HepG2 (cell line): ENCODE measurements around the gene FFAR1. TPM values are rescaled to one million over a fixed set of nuclear protein-coding genes. Genes with fewer than 3 reads are reported as not detected.
A peak's percentile ranks its signal among the peaks of the same experiment; 100 is the strongest.

Experiments used
- ATAC-seq: fragments of 200-7000 bp; cut with Tn5 transposase; 3 replicates; pipeline ENCODE4 v1.9.1; 2020; ENCODE audit warnings: mild to moderate bottlenecking, moderate library complexity
- BruUV-seq: library from RNA; stranded (reverse); fragments of 400-500 nt; replicated peaks from 2 replicates; lab custom pipeline; 2021; lab: Mats Ljungman, UMichigan
- CTCF ChIA-PET: fragments of 300-600 bp; formaldehyde crosslinking; extraction: SDS; loops from one replicate; lab custom pipeline; 2021; ENCODE audit warnings: low total read pairs, inconsistent platforms, low intra/inter-chr PET ratio; lab: Yijun Ruan, JAX
- POLR2A ChIA-PET: fragments of 350-600 bp; sonication (Branson Sonifier 250); formaldehyde crosslinking; loops from one replicate; lab custom pipeline; 2020; ENCODE audit warnings: antibody characterized with exemption, inconsistent platforms; lab: Yijun Ruan, JAX
- DNase-seq: peaks from one replicate; pipeline ENCODE4 v3.0.0-alpha.2; 2015; ENCODE audit warnings: low spot score
- FAIRE-seq: peaks from 3 replicates; lab custom pipeline; 2011; peaks lifted over from hg19 to GRCh38; lab: Jason Lieb, UNC
- H2AFZ ChIP-seq: one replicate; pipeline ENCODE4 v1.6.1; 2011; ENCODE audit warnings: low read length, inconsistent platforms
- H3K27ac ChIP-seq: fragments of 300-600 bp; 3 replicates; pipeline ENCODE4 v1.8.0; 2011; ENCODE audit warnings: mixed run types, mild to moderate bottlenecking, mixed read lengths, low read length, inconsistent platforms; ENCODE audit not compliant: insufficient read depth; ENCODE audit errors: extremely low read length
- H3K27me3 ChIP-seq, 2 experiments: fragments of 200-600 bp in 1 of 2; 2 replicates in 1 of 2; 3 replicates in 1 of 2; pipeline versions ENCODE4 v1.6.0 to v1.8.0; 2011; ENCODE audit warnings: low read length in 2 of 2, mild to moderate bottlenecking in 2 of 2, moderate library complexity in 2 of 2, inconsistent platforms in 1 of 2; ENCODE audit not compliant: insufficient read depth in 2 of 2, control insufficient read depth in 1 of 2
- H3K36me3 ChIP-seq, 2 experiments: fragments of 200-600 bp in 1 of 2; replicated peaks in 1 of 2; 2 replicates in 1 of 2; 3 replicates in 1 of 2; pipeline versions ENCODE4 v1.5.1 to v1.8.0; 2011; ENCODE audit warnings: low read length in 2 of 2, inconsistent platforms in 1 of 2; ENCODE audit not compliant: insufficient read depth in 2 of 2, control insufficient read depth in 1 of 2
- H3K4me1 ChIP-seq: 2 replicates; pipeline ENCODE4 v1.5.1; 2012; ENCODE audit warnings: low read length, inconsistent platforms; ENCODE audit not compliant: insufficient read depth
- H3K4me2 ChIP-seq: 2 replicates; pipeline ENCODE4 v1.6.0; 2011; ENCODE audit warnings: low read depth, low read length, inconsistent platforms
- H3K4me3 ChIP-seq, 3 experiments: fragments of 200-600 bp in 1 of 3; sonication (generic), shearing (Covaris generic) in 1 of 3; replicated peaks in 1 of 3; 2 replicates each; pipeline ENCODE4 v1.5.1; 2011 to 2016; ENCODE audit warnings: low read length in 3 of 3, inconsistent platforms in 2 of 3, low read depth in 2 of 3, mild to moderate bottlenecking in 2 of 3, control low read depth in 1 of 3, mixed read lengths in 1 of 3; ENCODE audit not compliant: insufficient read depth in 1 of 3
- H3K79me2 ChIP-seq: one replicate; pipeline ENCODE4 v1.6.1; 2011; ENCODE audit warnings: low read length, inconsistent platforms; ENCODE audit not compliant: insufficient read depth
- H3K9ac ChIP-seq: 2 replicates; pipeline ENCODE4 v1.6.0; 2011; ENCODE audit warnings: mild to moderate bottlenecking, low read depth, low read length, inconsistent platforms; ENCODE audit not compliant: insufficient read depth
- H3K9me3 ChIP-seq: 2 replicates; pipeline ENCODE4 v1.5.1; 2012; ENCODE audit warnings: mild to moderate bottlenecking, low read length
- H4K20me1 ChIP-seq: 2 replicates; pipeline ENCODE4 v1.6.0; 2011; ENCODE audit warnings: inconsistent platforms, mild to moderate bottlenecking, low read length, moderate library complexity; ENCODE audit not compliant: insufficient read depth
- CREM ChIP-seq, 2 experiments: sonication (generic) in 1 of 2; formaldehyde crosslinking in 1 of 2; IDR thresholded peaks; 2 replicates each; pipeline versions ENCODE4 v1.4.0 to v1.6.1; 2016 to 2020; ENCODE audit warnings: antibody characterized with exemption in 1 of 2, mild to moderate bottlenecking in 1 of 2, missing genetic modification reagents in 1 of 2
- EZH2 ChIP-seq: conservative IDR thresholded peaks from 2 replicates; pipeline ENCODE4 v1.6.1; 2012; ENCODE audit warnings: mild to moderate bottlenecking, low read depth, low read length, moderate library complexity
- FOSL2 ChIP-seq: sonication (generic); formaldehyde crosslinking; IDR thresholded peaks from 2 replicates; pipeline ENCODE4 v1.4.0; 2020; ENCODE audit warnings: missing genetic modification reagents
- HDAC1 ChIP-seq: sonication (generic); formaldehyde crosslinking; IDR thresholded peaks from 2 replicates; pipeline ENCODE4 v1.5.1; 2020; ENCODE audit warnings: mild to moderate bottlenecking, missing genetic modification reagents
- ISL2 ChIP-seq: sonication (generic); formaldehyde crosslinking; IDR thresholded peaks from 2 replicates; pipeline ENCODE4 v1.5.0; 2020; ENCODE audit warnings: missing genetic modification reagents
- JUN ChIP-seq: sonication (generic); formaldehyde crosslinking; IDR thresholded peaks from 2 replicates; pipeline ENCODE4 v1.4.0; 2020; ENCODE audit warnings: mild to moderate bottlenecking, missing genetic modification reagents
- JUNB ChIP-seq: sonication (generic); formaldehyde crosslinking; IDR thresholded peaks from 2 replicates; pipeline ENCODE4 v1.8.0; 2022; ENCODE audit warnings: missing genetic modification reagents, mild to moderate bottlenecking, borderline replicate concordance
- PPARG ChIP-seq: conservative IDR thresholded peaks from 2 replicates; pipeline ENCODE4 v1.6.1; 2016; ENCODE audit warnings: missing biosample characterization, missing genetic modification reagents
- SALL1 ChIP-seq: sonication (generic); formaldehyde crosslinking; IDR thresholded peaks from 2 replicates; pipeline ENCODE4 v1.8.0; 2022; ENCODE audit warnings: mild to moderate bottlenecking, missing genetic modification reagents
- SOX6 ChIP-seq, 2 experiments: fragments of 450-650 bp in 1 of 2; sonication (generic) in 1 of 2; formaldehyde crosslinking in 1 of 2; IDR thresholded peaks; 2 replicates each; pipeline versions ENCODE4 v1.4.0 to v1.6.1; 2017 to 2020; ENCODE audit warnings: antibody characterized with exemption in 1 of 2, mild to moderate bottlenecking in 1 of 2, missing genetic modification reagents in 1 of 2
- TBL1XR1 ChIP-seq: fragments of 150-350 bp; IDR thresholded peaks from 2 replicates; pipeline ENCODE4 v1.6.1; 2014; ENCODE audit warnings: borderline replicate concordance, low read length; ENCODE audit not compliant: partially characterized antibody
- ZNF331 ChIP-seq: sonication (generic); formaldehyde crosslinking; IDR thresholded peaks from 2 replicates; pipeline ENCODE4 v1.4.0; 2020; ENCODE audit warnings: missing genetic modification reagents
- ZNF543 ChIP-seq: sonication (generic); formaldehyde crosslinking; IDR thresholded peaks from 2 replicates; pipeline ENCODE4 v1.4.0; 2020; ENCODE audit warnings: mild to moderate bottlenecking, missing genetic modification reagents
- ZNF747 ChIP-seq: sonication (generic); formaldehyde crosslinking; IDR thresholded peaks from 2 replicates; pipeline ENCODE4 v1.8.1; 2023; ENCODE audit warnings: missing genetic modification reagents, mild to moderate bottlenecking, borderline replicate concordance
- WGBS: methylation state at CpG from one replicate; pipeline ENCODE4 v1.1.6; 2017; ENCODE audit warnings: low lambda C conversion rate; 5-methylcytosine and 5-hydroxymethylcytosine counted together
- in situ Hi-C: cut with HindIII; loops from 2 replicates; pipeline ENCODE4 v1.10.0; 2017; ENCODE audit warnings: low pct_unique_long_range_greater_than_20kb; ENCODE audit not compliant: extremely low pct_ligation_motif_present
- intact Hi-C: fragments of 100-400 bp; cut with micrococcal nuclease; formaldehyde crosslinking; loops from one replicate; pipeline ENCODE4 v1.10.0; 2022; ENCODE audit not compliant: unreplicated experiment
- polyA plus RNA-seq, 8 experiments: library from polyadenylated mRNA; depleted of rRNA in 3 of 8; stranded (reverse) in 7 of 8; unstranded in 1 of 8; fragments of >200 nt; fragmentation: Illumina TruSeq in 4 of 8; extraction: Trizol in 4 of 8; gene quantifications; 2 replicates each; pipeline versions ENCODE4 v1.2.1 to v1.2.3, GENCODE V29; 2011 to 2016; ENCODE audit warnings: low read depth in 4 of 8, missing spikeins in 1 of 8, mixed read lengths in 1 of 8; ENCODE audit not compliant: insufficient read depth in 1 of 8
- total RNA-seq, 5 experiments: library from RNA; depleted of rRNA; stranded (reverse); fragments of >200 nt; fragmentation: Illumina TruSeq; extraction: Trizol; gene quantifications; 2 replicates each; pipeline ENCODE4 v1.2.3, GENCODE V29; 2016; ENCODE audit warnings: low read depth in 1 of 5
- TF ChIP-seq, protein P1 (sequence below): sonication (generic); formaldehyde crosslinking; conservative IDR thresholded peaks from 2 replicates; pipeline ENCODE4 v1.4.0; 2020; ENCODE audit warnings: mild to moderate bottlenecking, missing genetic modification reagents, moderate library complexity
- TF ChIP-seq, protein P2 (sequence below): sonication (generic); formaldehyde crosslinking; IDR thresholded peaks from 2 replicates; pipeline ENCODE4 v1.8.0; 2022; ENCODE audit warnings: missing genetic modification reagents, mild to moderate bottlenecking, moderate library complexity, borderline replicate concordance
- TF ChIP-seq, protein P3 (sequence below): sonication (generic); formaldehyde crosslinking; conservative IDR thresholded peaks from 2 replicates; pipeline ENCODE4 v1.4.0; 2020; ENCODE audit warnings: missing genetic modification reagents

The FFAR1 gene
- total and polyA plus RNA-seq, 2 of the 13 experiments (the other 11 are each of a cell fraction or from before 2014, with no cell fraction given): not detected

DNA sequence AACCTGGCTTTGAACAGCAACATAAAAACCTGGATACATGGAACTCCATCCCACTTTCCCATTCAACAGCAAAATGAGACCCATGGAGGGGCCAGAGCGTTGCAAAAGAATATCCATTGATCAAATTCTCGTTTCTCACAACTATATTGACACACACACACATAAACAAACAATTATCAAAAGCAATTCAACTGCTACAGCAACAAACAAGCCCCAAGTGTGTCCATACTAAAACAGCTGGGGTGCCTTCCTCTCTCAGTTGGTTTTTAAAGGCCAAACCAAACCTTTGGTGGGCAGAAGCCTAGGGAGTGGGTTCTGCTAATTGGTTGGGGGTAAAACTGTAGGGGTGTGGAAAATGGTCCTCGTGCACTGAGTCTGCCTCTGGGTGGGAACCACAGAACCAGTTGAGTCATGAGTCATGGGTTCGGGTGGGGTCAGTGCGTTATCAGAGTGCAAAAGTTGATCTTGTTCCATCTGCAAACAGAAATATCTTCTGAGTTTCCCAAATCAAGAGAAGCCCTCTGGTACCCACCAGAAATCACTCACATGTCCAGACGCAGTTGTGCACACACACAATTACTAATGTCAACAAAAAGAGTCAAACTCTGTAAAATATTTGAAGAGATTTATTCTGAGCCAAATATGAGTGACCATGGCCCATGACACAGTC, 41.6 kb downstream of the FFAR1 start:
- no peaks in the 10 kb centered on the region for H3K36me3 ChIP-seq
- WGBS: 3% methylated on average over 6 of the region's 6 CpGs
- DNase-seq: peak; percentile 82
- peak overlapping the region; percentile 42 for H3K9ac ChIP-seq
- intact Hi-C loops: no loop called here
- ATAC-seq: peak; percentile 77
- in situ Hi-C loops: no loop called here
- FAIRE-seq: peak; percentile 56
- peaks cover 26% of the 10 kb centered on the region for H3K9me3 ChIP-seq
- H3K27ac ChIP-seq: peak overlapping the region; percentile 70
- no peaks in the 10 kb centered on the region for H3K79me2 ChIP-seq
- BruUV-seq: no TSS peak
- H3K4me1 ChIP-seq: peaks cover 64% of the 10 kb centered on the region
- no peak overlapping the region for H2AFZ ChIP-seq
- H4K20me1 ChIP-seq: no peaks in the 10 kb centered on the region
- ChIA-PET POLR2A (no interaction called here), CTCF (no interaction called here)
- H3K4me2 ChIP-seq: peak overlapping the region; percentile 65
- H3K27me3 ChIP-seq: no peaks in the 10 kb centered on the region
- peak overlapping the region in 1 of 3 experiments; percentile 32; a peak in 2 of 6 replicates for H3K4me3 ChIP-seq
- TF ChIP-seq ZNF543 (CRISPR knock-in tag): no peak
- TF ChIP-seq, protein P1, sequence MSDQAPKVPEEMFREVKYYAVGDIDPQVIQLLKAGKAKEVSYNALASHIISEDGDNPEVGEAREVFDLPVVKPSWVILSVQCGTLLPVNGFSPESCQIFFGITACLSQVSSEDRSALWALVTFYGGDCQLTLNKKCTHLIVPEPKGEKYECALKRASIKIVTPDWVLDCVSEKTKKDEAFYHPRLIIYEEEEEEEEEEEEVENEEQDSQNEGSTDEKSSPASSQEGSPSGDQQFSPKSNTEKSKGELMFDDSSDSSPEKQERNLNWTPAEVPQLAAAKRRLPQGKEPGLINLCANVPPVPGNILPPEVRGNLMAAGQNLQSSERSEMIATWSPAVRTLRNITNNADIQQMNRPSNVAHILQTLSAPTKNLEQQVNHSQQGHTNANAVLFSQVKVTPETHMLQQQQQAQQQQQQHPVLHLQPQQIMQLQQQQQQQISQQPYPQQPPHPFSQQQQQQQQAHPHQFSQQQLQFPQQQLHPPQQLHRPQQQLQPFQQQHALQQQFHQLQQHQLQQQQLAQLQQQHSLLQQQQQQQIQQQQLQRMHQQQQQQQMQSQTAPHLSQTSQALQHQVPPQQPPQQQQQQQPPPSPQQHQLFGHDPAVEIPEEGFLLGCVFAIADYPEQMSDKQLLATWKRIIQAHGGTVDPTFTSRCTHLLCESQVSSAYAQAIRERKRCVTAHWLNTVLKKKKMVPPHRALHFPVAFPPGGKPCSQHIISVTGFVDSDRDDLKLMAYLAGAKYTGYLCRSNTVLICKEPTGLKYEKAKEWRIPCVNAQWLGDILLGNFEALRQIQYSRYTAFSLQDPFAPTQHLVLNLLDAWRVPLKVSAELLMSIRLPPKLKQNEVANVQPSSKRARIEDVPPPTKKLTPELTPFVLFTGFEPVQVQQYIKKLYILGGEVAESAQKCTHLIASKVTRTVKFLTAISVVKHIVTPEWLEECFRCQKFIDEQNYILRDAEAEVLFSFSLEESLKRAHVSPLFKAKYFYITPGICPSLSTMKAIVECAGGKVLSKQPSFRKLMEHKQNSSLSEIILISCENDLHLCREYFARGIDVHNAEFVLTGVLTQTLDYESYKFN (CRISPR knock-in tag): peak; percentile 42
- TF ChIP-seq EZH2: no peak
- peak; percentile 89 for TF ChIP-seq FOSL2 (CRISPR knock-in tag)
- TF ChIP-seq, protein P2, sequence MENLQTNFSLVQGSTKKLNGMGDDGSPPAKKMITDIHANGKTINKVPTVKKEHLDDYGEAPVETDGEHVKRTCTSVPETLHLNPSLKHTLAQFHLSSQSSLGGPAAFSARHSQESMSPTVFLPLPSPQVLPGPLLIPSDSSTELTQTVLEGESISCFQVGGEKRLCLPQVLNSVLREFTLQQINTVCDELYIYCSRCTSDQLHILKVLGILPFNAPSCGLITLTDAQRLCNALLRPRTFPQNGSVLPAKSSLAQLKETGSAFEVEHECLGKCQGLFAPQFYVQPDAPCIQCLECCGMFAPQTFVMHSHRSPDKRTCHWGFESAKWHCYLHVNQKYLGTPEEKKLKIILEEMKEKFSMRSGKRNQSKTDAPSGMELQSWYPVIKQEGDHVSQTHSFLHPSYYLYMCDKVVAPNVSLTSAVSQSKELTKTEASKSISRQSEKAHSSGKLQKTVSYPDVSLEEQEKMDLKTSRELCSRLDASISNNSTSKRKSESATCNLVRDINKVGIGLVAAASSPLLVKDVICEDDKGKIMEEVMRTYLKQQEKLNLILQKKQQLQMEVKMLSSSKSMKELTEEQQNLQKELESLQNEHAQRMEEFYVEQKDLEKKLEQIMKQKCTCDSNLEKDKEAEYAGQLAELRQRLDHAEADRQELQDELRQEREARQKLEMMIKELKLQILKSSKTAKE (CRISPR knock-in tag): peak; percentile 30; the same call in 1 of the 2 replicates
- TF ChIP-seq PPARG: peak; percentile 80
- TF ChIP-seq ISL2 (CRISPR knock-in tag): peak; percentile 38; the same call in 1 of the 2 replicates
- no peak for TF ChIP-seq TBL1XR1
- 0 out of 2 replicates have a peak, but pooled peaks have one; percentile 22 for TF ChIP-seq HDAC1 (CRISPR knock-in tag)
- TF ChIP-seq JUN (CRISPR knock-in tag): peak; percentile 36; the same call in 1 of the 2 replicates
- TF ChIP-seq CREM (IDR thresholded peaks at IDR 0.05): 0 out of 2 replicates have a peak, but pooled peaks have one; percentile 14
- TF ChIP-seq CREM (CRISPR knock-in tag; IDR thresholded peaks at IDR 0.05): no peak
- TF ChIP-seq ZNF331 (CRISPR knock-in tag): peak; percentile 56; the same call in 1 of the 2 replicates
- TF ChIP-seq JUNB (CRISPR knock-in tag): no peak
- TF ChIP-seq ZNF747: no peak
- TF ChIP-seq SALL1 (CRISPR knock-in tag): peak; percentile 82
- TF ChIP-seq, protein P3, sequence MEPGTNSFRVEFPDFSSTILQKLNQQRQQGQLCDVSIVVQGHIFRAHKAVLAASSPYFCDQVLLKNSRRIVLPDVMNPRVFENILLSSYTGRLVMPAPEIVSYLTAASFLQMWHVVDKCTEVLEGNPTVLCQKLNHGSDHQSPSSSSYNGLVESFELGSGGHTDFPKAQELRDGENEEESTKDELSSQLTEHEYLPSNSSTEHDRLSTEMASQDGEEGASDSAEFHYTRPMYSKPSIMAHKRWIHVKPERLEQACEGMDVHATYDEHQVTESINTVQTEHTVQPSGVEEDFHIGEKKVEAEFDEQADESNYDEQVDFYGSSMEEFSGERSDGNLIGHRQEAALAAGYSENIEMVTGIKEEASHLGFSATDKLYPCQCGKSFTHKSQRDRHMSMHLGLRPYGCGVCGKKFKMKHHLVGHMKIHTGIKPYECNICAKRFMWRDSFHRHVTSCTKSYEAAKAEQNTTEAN (CRISPR knock-in tag): peak; percentile 80
- TF ChIP-seq SOX6 (IDR thresholded peaks at IDR 0.05): no peak
- TF ChIP-seq SOX6 (CRISPR knock-in tag; IDR thresholded peaks at IDR 0.05): peak; percentile 56; the same call in 1 of the 2 replicates
